ENCODE results near the gene SLC43A1. TPM values are rescaled to one million over a fixed set of nuclear protein-coding genes. Genes with fewer than 3 reads are reported as not detected.
A peak's percentile ranks its signal among the peaks of the same experiment; 100 is the strongest.

The SLC43A1 gene
- total RNA-seq, 2 donors from 2014 or later = 18.2 to 20.9 TPM

DNA sequence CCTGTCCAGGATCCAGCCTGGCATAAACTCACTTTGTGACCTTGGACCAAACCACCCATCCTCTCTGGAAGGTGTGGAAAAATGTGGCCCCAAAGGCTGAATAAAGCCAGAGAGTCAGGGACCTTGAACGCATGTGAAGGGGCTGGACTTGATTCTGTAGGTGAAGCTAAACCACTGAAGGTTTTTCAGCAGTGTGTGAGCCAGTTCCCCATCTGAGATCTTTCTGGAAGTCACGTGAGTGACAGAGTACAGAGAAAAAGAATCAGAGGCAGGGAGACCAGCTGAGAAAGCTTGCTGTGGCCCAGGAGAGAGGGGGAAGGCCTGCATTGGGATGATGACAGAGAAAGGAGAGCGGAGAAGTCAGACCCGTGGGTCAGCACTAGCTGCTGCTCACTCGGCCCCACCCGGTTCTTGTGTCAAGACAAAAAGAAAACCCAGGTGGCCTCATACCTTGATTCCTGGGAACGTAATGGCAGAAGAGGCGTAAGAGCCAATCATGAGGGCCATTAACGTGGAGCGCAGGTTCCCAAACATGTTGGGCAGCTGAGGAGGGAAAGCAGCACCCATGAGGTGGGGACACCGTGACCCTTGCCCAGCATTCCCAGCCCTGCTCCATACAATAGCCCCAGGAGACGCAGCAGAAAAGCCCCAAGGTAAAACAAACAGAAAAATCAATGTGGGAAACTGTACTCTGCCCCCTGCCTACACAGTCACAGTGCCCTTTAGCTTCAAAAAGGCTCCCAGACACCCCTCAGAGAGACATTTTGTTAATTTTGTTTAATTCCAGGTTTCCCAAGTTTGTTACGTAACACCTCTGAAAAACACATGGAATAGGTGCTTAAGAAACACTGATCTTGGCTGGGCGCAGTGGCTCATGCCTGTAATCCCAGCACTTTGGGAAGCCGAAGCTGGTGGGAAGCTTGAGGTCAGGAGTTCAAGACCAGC lies 17.9 kb downstream of the SLC43A1 start:
- no peak overlapping the region for H3K27ac ChIP-seq
- TF ChIP-seq POLR2AphosphoS5 (IDR thresholded peaks at IDR 0.05) = no peak
- TF ChIP-seq, protein P1, sequence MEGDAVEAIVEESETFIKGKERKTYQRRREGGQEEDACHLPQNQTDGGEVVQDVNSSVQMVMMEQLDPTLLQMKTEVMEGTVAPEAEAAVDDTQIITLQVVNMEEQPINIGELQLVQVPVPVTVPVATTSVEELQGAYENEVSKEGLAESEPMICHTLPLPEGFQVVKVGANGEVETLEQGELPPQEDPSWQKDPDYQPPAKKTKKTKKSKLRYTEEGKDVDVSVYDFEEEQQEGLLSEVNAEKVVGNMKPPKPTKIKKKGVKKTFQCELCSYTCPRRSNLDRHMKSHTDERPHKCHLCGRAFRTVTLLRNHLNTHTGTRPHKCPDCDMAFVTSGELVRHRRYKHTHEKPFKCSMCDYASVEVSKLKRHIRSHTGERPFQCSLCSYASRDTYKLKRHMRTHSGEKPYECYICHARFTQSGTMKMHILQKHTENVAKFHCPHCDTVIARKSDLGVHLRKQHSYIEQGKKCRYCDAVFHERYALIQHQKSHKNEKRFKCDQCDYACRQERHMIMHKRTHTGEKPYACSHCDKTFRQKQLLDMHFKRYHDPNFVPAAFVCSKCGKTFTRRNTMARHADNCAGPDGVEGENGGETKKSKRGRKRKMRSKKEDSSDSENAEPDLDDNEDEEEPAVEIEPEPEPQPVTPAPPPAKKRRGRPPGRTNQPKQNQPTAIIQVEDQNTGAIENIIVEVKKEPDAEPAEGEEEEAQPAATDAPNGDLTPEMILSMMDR (IDR thresholded peaks at IDR 0.05) = no peak
- TF ChIP-seq POLR2A (IDR thresholded peaks at IDR 0.05) = no peak
- H3K4me3 ChIP-seq = no peak overlapping the region
- intact Hi-C loops (cut with DNase I) = loop anchor here (10.0 kb wide), 1 partner anchor 147 kb away; the partner anchor contains the start of gene YPEL4
- 93% methylated on average over 15 of the region's 15 CpGs for WGBS
- no peaks in the 10 kb centered on the region for H3K27me3 ChIP-seq (replicated peaks; ENCODE audit: insufficient read depth)
- H3K9me3 ChIP-seq = no peaks in the 10 kb centered on the region
- peaks cover 14% of the 10 kb centered on the region for H3K4me1 ChIP-seq (replicated peaks)
- DNase-seq (ENCODE audit: low spot score) = no peak
- no peaks in the 10 kb centered on the region for H3K36me3 ChIP-seq

- no peak overlapping the region for H3K27ac ChIP-seq
- no peaks in the 10 kb centered on the region for H3K9me3 ChIP-seq
- no peaks in the 10 kb centered on the region for H3K36me3 ChIP-seq
- no peak for DNase-seq (ENCODE audit: low spot score)
- intact Hi-C loops (cut with DNase I) = loop anchor here (10.0 kb wide), 1 partner anchor 149 kb away; the partner anchor contains the start of gene YPEL4
- H3K4me1 ChIP-seq (replicated peaks) = peaks cover 14% of the 10 kb centered on the region
- H3K27me3 ChIP-seq (replicated peaks; ENCODE audit: insufficient read depth) = no peaks in the 10 kb centered on the region
- WGBS = 77% methylated on average over 9 of the region's 9 CpGs
- no peak overlapping the region for H3K4me3 ChIP-seq
- TF ChIP-seq POLR2A (IDR thresholded peaks at IDR 0.05) = no peak
- TF ChIP-seq, protein P1 (IDR thresholded peaks at IDR 0.05) = no peak
- no peak for TF ChIP-seq POLR2AphosphoS5 (IDR thresholded peaks at IDR 0.05)
Measured at GRCh38 chr11:57496109-57496820, 19.2 kb downstream of the SLC43A1 start.

- Histone ChIP-seq H3K4me3 (no peak overlapping the region), H3K27me3 (replicated peaks; ENCODE audit: insufficient read depth) (no peaks in the 10 kb centered on the region), H3K9me3 (no peaks in the 10 kb centered on the region), H3K36me3 (no peaks in the 10 kb centered on the region), H3K4me1 (replicated peaks) (peaks cover 2% of the 10 kb centered on the region), H3K27ac (no peak overlapping the region)
- DNase-seq (ENCODE audit: low spot score) = peak; percentile 65
- 71% methylated on average over 15 of the region's 15 CpGs for WGBS
- intact Hi-C loops (cut with DNase I) = loop anchor here (5.0 to 10.0 kb wide), 2 partner anchors 33 to 151 kb away; partner anchors contain the start of gene YPEL4
- peak; percentile 23 for TF ChIP-seq POLR2AphosphoS5 (IDR thresholded peaks at IDR 0.05)
- TF ChIP-seq, protein P1 (IDR thresholded peaks at IDR 0.05) = peak; percentile 71 to 85 (median 84)
- no peak for TF ChIP-seq POLR2A (IDR thresholded peaks at IDR 0.05)
Measured at GRCh38 chr11:57493507-57494503, 21.7 kb downstream of the SLC43A1 start.

- Histone ChIP-seq H3K27ac (no peak overlapping the region), H3K36me3 (no peaks in the 10 kb centered on the region), H3K4me3 (no peak overlapping the region), H3K9me3 (no peaks in the 10 kb centered on the region), H3K27me3 (replicated peaks; ENCODE audit: insufficient read depth) (no peaks in the 10 kb centered on the region), H3K4me1 (replicated peaks) (no peaks in the 10 kb centered on the region)
- WGBS = 76% methylated on average over 11 of the region's 11 CpGs
- TF ChIP-seq, protein P1 (IDR thresholded peaks at IDR 0.05) = peak in 3 of 4 experiments; percentile 24 to 42 (median 34)
- no peak for TF ChIP-seq POLR2A (IDR thresholded peaks at IDR 0.05)
- DNase-seq (ENCODE audit: low spot score) = no peak
- intact Hi-C loops (cut with DNase I) = loop anchor here (5.0 to 10.0 kb wide), 2 partner anchors 36 to 153 kb away; partner anchors contain the start of gene YPEL4
Measured at GRCh38 chr11:57491371-57492061, 24.0 kb downstream of the SLC43A1 start.

Measured in prostate gland (tissue), 2 donors.